GM19372 (cell line): ENCODE data around the gene SAMD10.
"Not testable (repeated sequence)": the region's sequence is repeated elsewhere in the genome, so short reads cannot be mapped to it uniquely, and the experiment has no call there.

Experiments
- ATAC-seq: cut with Tn5 transposase; IDR thresholded peaks from one replicate; pipeline ENCODE4 v1.9.1; 2021; ENCODE audit warnings: mild to moderate bottlenecking, low read depth, moderate library complexity; ENCODE audit not compliant: unreplicated experiment

The SAMD10 gene

GRCh38 chr20:64003960-64004725, 24.7 kb upstream of the SAMD10 start:
- ATAC-seq: no peak

GRCh38 chr20:64001607-64002011, 22.2 kb upstream of the SAMD10 start:
- no peak for ATAC-seq

DNA sequence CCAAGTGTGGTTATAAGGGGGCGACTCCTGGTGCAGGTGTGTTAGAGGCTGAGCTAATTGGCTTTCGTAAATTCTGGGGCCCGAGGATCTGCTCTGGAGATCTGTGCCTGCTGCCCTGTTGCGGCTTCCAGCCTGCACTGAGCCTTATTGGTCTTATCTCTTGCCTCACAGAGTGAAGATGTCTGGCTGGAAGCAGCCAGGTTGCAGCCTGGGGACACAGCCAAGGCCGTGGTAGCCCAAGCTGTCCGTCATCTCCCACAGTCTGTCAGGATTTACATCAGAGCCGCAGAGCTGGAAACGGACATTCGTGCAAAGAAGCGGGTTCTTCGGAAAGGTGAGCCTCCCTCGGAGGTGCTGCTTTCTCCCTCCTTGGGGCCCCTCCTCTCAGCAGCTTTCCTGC, 21.5 kb upstream of the SAMD10 start:
- no peak for ATAC-seq

GRCh38 chr20:63982937-63983336, 3.5 kb upstream of the SAMD10 start:
- ATAC-seq: no peak

- peak; percentile 57 for ATAC-seq
These were observed 1.6 kb upstream of the SAMD10 start, which contains the start of gene PRPF6 for GRCh38 chr20:63980806-63981728. PRPF6 (plus strand) TSS chr20:63981132; CDS start chr20:63981246, 114 bp downstream.

DNA sequence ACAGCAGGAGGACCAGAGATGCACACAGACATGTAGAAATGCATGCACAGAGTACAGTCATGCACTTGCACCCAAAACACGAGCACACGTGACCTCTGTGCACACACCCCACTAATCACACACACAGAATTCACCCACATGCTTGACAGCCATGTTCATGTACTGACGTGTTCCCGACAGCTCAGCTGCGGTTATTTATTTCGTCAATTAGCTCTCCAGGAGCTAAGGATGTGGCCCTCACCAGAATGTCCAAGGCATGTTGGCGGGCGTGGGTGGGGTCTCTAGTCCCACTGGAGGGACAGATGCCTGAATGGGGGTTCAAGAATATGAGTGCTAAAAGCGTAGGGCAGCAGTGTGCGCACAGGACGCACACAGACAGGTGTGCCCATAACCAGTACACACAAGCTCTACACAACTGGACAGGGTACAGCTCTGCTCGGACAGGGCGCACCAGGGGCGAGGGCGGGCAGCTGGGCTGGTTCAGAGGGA, 919 bp upstream of the SAMD10 start:
- no peak for ATAC-seq

- no peak for ATAC-seq
These were observed 249 bp downstream of the SAMD10 start for GRCh38 chr20:63979229-63979556.

DNA sequence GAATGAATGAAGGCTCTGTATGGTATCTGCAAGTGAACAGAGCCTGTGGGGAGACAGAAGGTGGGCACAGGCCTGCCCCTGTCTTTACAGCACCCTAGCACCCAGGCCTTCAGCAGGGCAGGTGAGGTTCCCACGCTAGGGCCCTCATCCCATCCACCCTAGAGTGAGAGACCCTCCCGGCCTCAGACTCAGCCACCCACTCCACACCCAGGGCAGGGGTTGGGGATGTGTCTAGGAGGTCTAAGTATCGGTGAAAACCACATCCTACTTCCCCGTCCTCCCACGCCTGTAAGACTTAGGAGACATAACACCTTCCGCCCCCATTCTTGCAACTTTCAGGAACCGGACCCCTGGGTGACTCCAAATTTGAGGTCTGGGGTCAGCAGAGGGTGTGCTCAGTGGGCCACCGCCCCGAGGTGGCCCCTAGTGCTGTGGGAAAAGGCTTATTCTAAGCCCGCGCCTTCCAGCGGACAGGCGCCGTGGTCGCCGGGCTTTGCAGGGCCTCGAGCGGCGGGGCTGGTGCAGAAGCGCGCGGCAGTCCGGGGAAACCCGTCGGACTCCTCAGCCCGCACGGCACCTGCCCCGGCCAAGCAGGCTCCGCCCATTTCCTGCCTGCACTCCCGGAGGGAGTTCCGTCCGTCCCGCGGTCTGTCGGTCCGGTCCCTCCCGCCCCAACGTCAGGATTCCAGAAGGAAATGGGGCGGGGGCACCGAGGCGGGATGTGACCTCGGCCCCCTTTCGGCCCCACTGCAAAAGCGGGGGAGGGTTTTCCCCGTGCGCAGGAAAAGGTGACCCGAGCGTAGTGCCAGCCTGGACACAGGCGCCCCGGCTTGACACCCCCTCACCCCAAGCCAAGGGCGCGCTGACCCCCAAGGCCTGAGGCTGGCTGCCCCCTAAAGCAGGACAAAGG, 868 bp downstream of the SAMD10 start:
- ATAC-seq: no peak

- ATAC-seq: no peak
These were observed 1.6 kb downstream of the SAMD10 start for GRCh38 chr20:63977739-63978276.

DNA sequence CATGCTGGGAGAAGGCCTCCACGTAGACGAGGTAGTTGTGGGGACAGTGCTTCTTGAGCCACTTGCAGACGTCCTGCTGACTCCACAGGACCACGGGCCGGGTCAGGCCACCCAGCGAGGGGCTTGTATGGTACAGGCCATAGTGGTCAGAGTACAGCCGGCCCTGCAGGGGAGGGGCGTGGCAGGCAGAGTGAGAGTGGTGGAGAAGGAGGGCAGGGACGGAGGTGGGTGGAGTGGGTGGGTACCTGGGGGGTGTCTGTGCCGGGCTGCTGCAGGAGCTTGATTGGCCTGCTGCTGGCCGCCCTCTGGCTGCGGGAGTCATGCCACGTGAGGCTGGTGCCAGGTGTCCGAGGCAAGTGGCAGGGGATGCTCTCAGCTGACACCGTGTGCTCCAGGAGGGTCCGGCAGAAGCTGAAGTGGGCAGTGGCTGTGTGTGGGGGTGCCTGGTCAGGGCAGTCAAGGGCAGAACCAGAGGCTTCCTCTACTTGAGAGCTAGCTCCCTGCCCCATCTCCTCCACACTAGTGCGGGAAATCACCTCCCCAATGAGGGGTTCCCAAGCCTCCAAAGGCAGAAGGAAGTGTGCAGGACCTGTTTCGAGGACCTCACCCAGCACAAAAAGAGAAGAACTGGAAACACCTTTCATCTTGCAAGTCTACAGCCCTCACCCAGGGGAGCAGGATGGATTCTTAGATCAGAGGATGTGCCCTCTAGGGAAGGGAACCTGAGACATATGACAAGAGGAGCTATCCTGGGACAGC, 2.3 kb downstream of the SAMD10 start:
- no peak for ATAC-seq

DNA sequence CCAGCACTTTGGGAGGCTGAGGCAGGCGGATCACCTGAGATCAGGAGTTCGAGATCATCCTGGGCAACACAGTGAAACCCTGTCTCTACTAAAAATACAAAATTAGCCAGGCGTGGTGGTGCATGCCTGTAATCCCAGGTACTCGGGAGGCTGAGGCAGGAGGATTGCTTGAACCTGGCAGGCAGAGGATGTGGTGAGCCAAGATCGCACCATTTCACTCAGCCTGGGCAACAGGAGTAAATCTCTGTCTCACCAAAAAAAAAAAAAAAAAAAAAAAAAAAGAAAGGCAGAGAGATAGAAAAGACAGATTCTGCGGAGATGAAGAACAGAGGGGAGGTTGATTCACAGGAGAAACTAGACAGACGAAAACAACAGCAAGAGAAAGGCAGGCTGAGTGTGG, 2.9 kb downstream of the SAMD10 start:
- not testable (repeated sequence) for ATAC-seq

GRCh38 chr20:63974402-63975200, 4.8 kb downstream of the SAMD10 start:
- ATAC-seq: no peak

DNA sequence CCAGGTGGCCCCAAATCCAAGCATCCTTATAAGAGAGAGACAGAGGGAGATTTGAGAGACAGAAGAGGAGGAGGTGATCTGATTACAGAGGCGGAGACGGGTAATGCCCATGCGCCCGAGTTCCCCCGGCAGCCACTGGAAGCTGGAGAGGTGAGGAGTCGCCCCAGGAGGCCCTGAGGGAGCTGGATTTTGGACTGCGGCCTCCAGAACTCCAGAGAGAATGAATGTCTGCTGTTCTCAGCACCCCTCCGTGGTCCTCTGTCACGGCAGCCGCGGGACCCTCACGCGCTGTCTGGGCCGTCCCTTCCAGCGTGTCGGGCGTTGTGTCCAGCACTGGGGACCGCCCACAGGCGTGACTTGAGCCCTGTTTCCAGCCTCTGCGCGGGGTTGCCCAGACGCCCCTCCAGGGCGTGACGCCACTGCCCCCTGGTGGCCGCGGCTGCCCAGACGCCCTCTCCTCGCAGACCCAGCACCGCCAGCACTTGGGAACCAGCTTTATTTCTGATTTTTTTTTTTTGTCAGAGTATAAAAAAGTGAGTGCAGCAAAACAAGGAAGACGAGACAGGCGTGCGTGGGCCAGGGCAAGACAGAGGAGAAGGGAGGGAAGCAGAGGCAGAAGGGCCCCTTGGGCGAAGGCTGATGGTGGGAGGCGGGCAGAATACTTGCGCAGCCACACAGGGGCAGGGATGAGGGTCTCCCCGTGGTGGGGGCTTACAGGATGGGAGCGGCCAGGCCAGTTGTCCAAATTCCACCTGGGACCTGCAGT, 5.6 kb downstream of the SAMD10 start:
- no peak for ATAC-seq

DNA sequence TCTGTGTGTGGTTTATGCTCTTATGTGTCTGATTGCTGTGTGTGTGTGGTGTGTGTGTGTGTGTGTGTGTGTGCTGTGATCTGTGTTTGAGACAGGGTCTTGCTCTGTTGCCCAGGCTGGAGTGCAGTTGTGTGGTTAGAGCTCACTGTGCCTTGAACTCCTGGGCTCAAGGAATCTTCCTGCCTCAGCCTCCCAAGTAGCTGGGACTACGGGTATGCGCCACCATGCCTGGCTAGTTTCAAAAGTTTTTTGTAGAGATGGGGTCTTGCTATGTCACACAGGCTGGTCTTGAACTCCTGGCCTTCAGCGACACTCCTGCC, 6.3 kb downstream of the SAMD10 start:
- no peak for ATAC-seq

DNA sequence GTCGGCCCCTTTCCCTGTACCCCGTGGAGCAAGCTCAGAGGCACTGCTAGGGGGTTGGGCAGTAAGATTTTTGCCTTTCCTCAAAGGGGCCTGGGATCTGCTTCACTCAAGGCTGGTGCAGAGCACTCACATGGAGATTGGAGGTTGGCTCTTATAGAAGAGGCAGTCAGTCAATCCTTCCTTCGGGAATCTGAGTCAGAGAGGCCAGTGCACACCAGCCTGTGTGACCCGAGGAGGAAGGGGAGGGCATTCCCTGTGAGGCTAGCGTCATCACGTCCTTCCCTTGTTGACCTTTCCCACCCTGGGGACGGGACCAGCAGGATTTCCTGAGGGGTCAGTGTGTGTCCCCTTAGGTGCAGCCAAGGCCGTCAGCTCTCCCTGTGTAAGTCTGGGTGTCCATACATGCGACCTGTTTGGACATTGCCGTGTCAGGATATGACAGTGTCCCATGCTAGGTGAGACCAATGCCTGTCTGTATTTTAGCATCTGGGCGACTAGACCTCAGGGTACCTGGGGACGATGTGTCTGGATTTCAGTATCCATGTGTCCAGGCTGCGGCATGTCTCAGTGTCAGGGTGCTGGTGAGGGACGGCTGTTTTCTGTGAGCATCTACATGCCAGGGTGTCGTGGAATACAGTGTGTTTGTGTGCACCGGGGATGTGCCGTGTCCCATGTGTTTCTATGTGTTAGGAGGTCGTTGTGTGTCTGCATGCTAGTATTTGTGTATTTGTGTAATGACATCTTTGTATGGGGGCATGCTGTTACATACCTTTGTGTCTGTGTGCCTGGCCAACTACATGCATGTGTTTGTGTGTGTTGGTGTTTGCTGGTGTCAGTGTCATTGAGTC, 6.9 kb downstream of the SAMD10 start:
- ATAC-seq: no peak

DNA sequence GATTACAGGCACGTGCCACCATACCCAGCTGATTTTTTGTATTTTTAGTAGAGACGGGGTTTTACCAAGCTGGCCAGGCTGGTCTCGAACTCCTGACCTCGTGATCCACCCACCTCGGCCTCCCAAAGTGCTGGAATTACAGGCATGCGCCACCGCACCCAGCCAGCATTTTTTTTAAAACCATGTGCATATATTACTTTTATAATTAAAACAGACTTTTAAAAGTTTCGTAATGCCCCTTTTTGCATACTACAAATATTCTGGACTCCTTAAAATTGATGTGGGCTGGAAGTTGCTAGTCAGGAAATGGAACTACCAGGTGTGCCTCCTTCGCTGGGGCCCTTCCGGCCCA, 7.5 kb downstream of the SAMD10 start:
- not testable (repeated sequence) for ATAC-seq

- no peak for ATAC-seq
These were observed 8.6 kb downstream of the SAMD10 start for GRCh38 chr20:63970714-63971431.
